Measurements from ENCODE around the gene CPNE5.

GRCh38 chr6:36713846-36714245 lies 125.4 kb downstream of the CPNE5 start:
- TF ChIP-seq CTCF (conservative IDR thresholded peaks at IDR 0.05) (no peak), ZFX (IDR thresholded peaks at IDR 0.05) (no peak)
